HCT116 (cell line): ENCODE data around the gene NHERF1. TPM values are rescaled to one million over a fixed set of nuclear protein-coding genes. Genes with fewer than 3 reads are reported as not detected.

Source experiments
- ATAC-seq: fragments of 200-7000 bp; cut with Tn5 transposase; 2 replicates; pipeline ENCODE4 v1.9.1; 2020; ENCODE audit warnings: mild to moderate bottlenecking, moderate library complexity
- BruUV-seq: library from RNA; stranded (reverse); fragments of 400-500 nt; replicated peaks from 2 replicates; lab custom pipeline; 2021; lab: Mats Ljungman, UMichigan
- CTCF ChIA-PET: fragments of 300-600 bp; sonication (Branson Sonifier 250); formaldehyde crosslinking; loops from one replicate; lab custom pipeline; 2021; ENCODE audit warnings: antibody characterized with exemption; lab: Charles Lee
- POLR2A ChIA-PET: fragments of 300-600, 350-600 bp; sonication (Branson Sonifier 250); formaldehyde crosslinking; loops from one replicate; lab custom pipeline; 2021; ENCODE audit warnings: antibody characterized with exemption; lab: Charles Lee
- RAD21 ChIA-PET, 2 experiments: fragments of 300-600 bp; sonication (Branson Sonifier 250); formaldehyde crosslinking; loops; one replicate each; lab custom pipeline; 2023; ENCODE audit warnings: low total read pairs in 2 of 2; ENCODE audit not compliant: uncharacterized antibody in 2 of 2, unreplicated experiment in 2 of 2, low non-redundant PET in 1 of 2; lab: Charles Lee
- DNase-seq: peaks from one replicate; pipeline ENCODE4 v3.0.0-alpha.2; 2010; ENCODE audit warnings: low read depth, low spot score
- H2AFZ ChIP-seq: fragments of 200-600 bp; shearing (Covaris generic), sonication (generic); 2 replicates; pipeline ENCODE4 v1.6.1; 2017; ENCODE audit warnings: low read depth, mixed run types, mixed read lengths, antibody characterized with exemption, low read length; ENCODE audit not compliant: poor library complexity, severe bottlenecking
- H3K27ac ChIP-seq: 2 replicates; pipeline ENCODE4 v1.5.1; 2012; ENCODE audit warnings: low read depth, low read length
- H3K27me3 ChIP-seq: fragments of 200-600 bp; sonication (generic); 2 replicates; pipeline ENCODE4 v1.6.1; 2016; ENCODE audit warnings: mixed run types, low read length, mixed read lengths; ENCODE audit not compliant: insufficient read depth
- H3K36me3 ChIP-seq, 2 experiments: fragments of 200-500 bp in 1 of 2; fragments of 200-600 bp in 1 of 2; sonication (Bioruptor generic) in 1 of 2; sonication (generic) in 1 of 2; 2 replicates each; pipeline versions ENCODE4 v1.5.1 to v1.6.1; 2014 to 2016; ENCODE audit warnings: low read length in 2 of 2, inconsistent platforms in 1 of 2, mixed read lengths in 1 of 2, mixed run types in 1 of 2; ENCODE audit not compliant: insufficient read depth in 2 of 2, control insufficient read depth in 1 of 2
- H3K4me1 ChIP-seq, 2 experiments: fragments of 200-600 bp in 1 of 2; sonication (generic) in 1 of 2; 2 replicates each; pipeline versions ENCODE4 v1.5.1 to v1.6.1; 2012 to 2017; ENCODE audit warnings: low read length in 2 of 2, inconsistent platforms in 1 of 2, mild to moderate bottlenecking in 1 of 2, mixed read lengths in 1 of 2, mixed run types in 1 of 2, moderate library complexity in 1 of 2; ENCODE audit not compliant: insufficient read depth in 2 of 2, control insufficient read depth in 1 of 2
- H3K4me2 ChIP-seq: fragments of 200-600 bp; sonication (generic); 2 replicates; pipeline ENCODE4 v1.6.1; 2017; ENCODE audit warnings: mixed run types, low read length, mixed read lengths
- H3K4me3 ChIP-seq, 2 experiments: fragments of 200-600 bp in 1 of 2; sonication (generic) in 1 of 2; replicated peaks in 1 of 2; 2 replicates each; pipeline ENCODE4 v1.5.1; 2011 to 2016; ENCODE audit warnings: low read length in 2 of 2, control low read depth in 1 of 2, low read depth in 1 of 2, mild to moderate bottlenecking in 1 of 2, mixed read lengths in 1 of 2, mixed run types in 1 of 2
- H3K79me2 ChIP-seq: fragments of 200-600 bp; sonication (generic); 2 replicates; pipeline ENCODE4 v1.6.1; 2017; ENCODE audit warnings: mild to moderate bottlenecking, mixed run types, low read length, moderate library complexity, mixed read lengths; ENCODE audit not compliant: insufficient read depth
- H3K9ac ChIP-seq: fragments of 200-600 bp; sonication (generic); 2 replicates; pipeline ENCODE4 v1.6.1; 2016; ENCODE audit warnings: low read length, mixed read lengths
- H3K9me2 ChIP-seq: fragments of 200-600 bp; sonication (generic), shearing (Covaris generic); 2 replicates; pipeline ENCODE4 v1.6.1; 2017; ENCODE audit warnings: mixed run types, mild to moderate bottlenecking, moderate library complexity; ENCODE audit not compliant: insufficient read depth
- H3K9me3 ChIP-seq, 2 experiments: fragments of 200-500 bp in 1 of 2; fragments of 200-600 bp in 1 of 2; sonication (Bioruptor generic) in 1 of 2; sonication (generic) in 1 of 2; 2 replicates each; pipeline ENCODE4 v1.6.1; 2014 to 2017; ENCODE audit warnings: low read length in 2 of 2, mixed read lengths in 2 of 2, inconsistent platforms in 1 of 2, low read depth in 1 of 2, mild to moderate bottlenecking in 1 of 2, mixed run types in 1 of 2, moderate library complexity in 1 of 2; ENCODE audit not compliant: control insufficient read depth in 1 of 2, insufficient read depth in 1 of 2
- H4K20me1 ChIP-seq: fragments of 200-600 bp; sonication (generic), shearing (Covaris generic); 2 replicates; pipeline ENCODE4 v1.6.1; 2017; ENCODE audit warnings: mixed run types, mild to moderate bottlenecking, moderate library complexity; ENCODE audit not compliant: insufficient read depth
- CBX3 ChIP-seq: IDR thresholded peaks from 2 replicates; pipeline ENCODE4 v1.6.1; 2012; ENCODE audit warnings: low read depth
- CEBPB ChIP-seq: IDR thresholded peaks from 2 replicates; pipeline ENCODE4 v1.6.1; 2012; ENCODE audit warnings: low read depth
- EGR1 ChIP-seq: IDR thresholded peaks from 2 replicates; pipeline ENCODE4 v1.6.1; 2012; ENCODE audit warnings: low read depth
- ELF1 ChIP-seq: IDR thresholded peaks from 2 replicates; pipeline ENCODE4 v1.6.1; 2012; ENCODE audit warnings: low read depth, borderline replicate concordance
- EZH2 ChIP-seq: fragments of 200-600 bp; sonication (generic); IDR thresholded peaks from 2 replicates; pipeline ENCODE4 v1.6.1; 2017; ENCODE audit warnings: antibody characterized with exemption, mixed run types
- EZH2phosphoT487 ChIP-seq: fragments of 200-600 bp; IDR thresholded peaks from 2 replicates; pipeline ENCODE4 v1.6.1; 2018; ENCODE audit warnings: antibody characterized with exemption, borderline replicate concordance
- FOSL1 ChIP-seq: IDR thresholded peaks from 2 replicates; pipeline ENCODE4 v1.6.1; 2012; ENCODE audit warnings: low read depth
- JUND ChIP-seq: IDR thresholded peaks from 2 replicates; pipeline ENCODE4 v1.6.1; 2012
- POLR2A ChIP-seq: IDR thresholded peaks from 2 replicates; pipeline ENCODE4 v1.7.0; 2011; ENCODE audit warnings: borderline replicate concordance; ENCODE audit not compliant: insufficient read depth, insufficient read length; ENCODE audit errors: extremely low read depth
- POLR2AphosphoS5 ChIP-seq: IDR thresholded peaks from 2 replicates; pipeline ENCODE4 v1.6.1; 2011; ENCODE audit warnings: mild to moderate bottlenecking, low read depth, low read length, moderate library complexity
- RAD21 ChIP-seq: IDR thresholded peaks from 2 replicates; pipeline ENCODE4 v1.6.1; 2012; ENCODE audit warnings: low read depth, mild to moderate bottlenecking
- SIN3A ChIP-seq: IDR thresholded peaks from 2 replicates; pipeline ENCODE4 v1.6.1; 2012; ENCODE audit warnings: low read depth
- SRF ChIP-seq: IDR thresholded peaks from 2 replicates; pipeline ENCODE4 v1.6.1; 2012; ENCODE audit warnings: low read depth
- ZFX ChIP-seq: fragments of 450-650 bp; IDR thresholded peaks from 2 replicates; pipeline ENCODE4 v1.6.1; 2017
- ZNF274 ChIP-seq: fragments of 200-500 bp; sonication (Bioruptor generic); IDR thresholded peaks from 2 replicates; pipeline ENCODE4 v1.6.1; 2014; ENCODE audit warnings: mild to moderate bottlenecking, low read depth, low read length, inconsistent platforms
- intact Hi-C: fragments of 100-400 bp; cut with micrococcal nuclease; formaldehyde crosslinking; loops from 2 replicates; pipeline ENCODE4 v1.10.0; 2022
- total RNA-seq: library from RNA; stranded (reverse); gene quantifications from one replicate; pipeline ENCODE4 v1.2.1, GENCODE V29; 2021; ENCODE audit not compliant: unreplicated experiment
- TF ChIP-seq, protein P1 (sequence below): IDR thresholded peaks from 2 replicates; pipeline ENCODE4 v1.6.1; 2012
- TF ChIP-seq, protein P2 (sequence below): IDR thresholded peaks from 2 replicates; pipeline ENCODE4 v1.6.1; 2012; ENCODE audit warnings: low read depth
- TF ChIP-seq, protein P3 (sequence below): IDR thresholded peaks from 2 replicates; pipeline ENCODE4 v1.6.1; 2011; ENCODE audit warnings: mild to moderate bottlenecking, low read length, moderate library complexity; ENCODE audit not compliant: insufficient replicate concordance; ENCODE audit errors: extremely low read depth
- TF ChIP-seq, protein P4 (sequence below), 3 experiments: fragments of 200-600 bp in 1 of 3; sonication (generic) in 1 of 3; IDR thresholded peaks in 2 of 3; conservative IDR thresholded peaks in 1 of 3; 2 replicates each; pipeline ENCODE4 v1.5.1; 2012 to 2017; ENCODE audit warnings: low read depth in 2 of 3, low read length in 2 of 3, antibody characterized with exemption in 1 of 3, borderline replicate concordance in 1 of 3, control low read depth in 1 of 3, mild to moderate bottlenecking in 1 of 3, mixed read lengths in 1 of 3, mixed run types in 1 of 3, moderate library complexity in 1 of 3; ENCODE audit not compliant: insufficient read depth in 1 of 3
- TF ChIP-seq, protein P5 (sequence below): IDR thresholded peaks from 2 replicates; pipeline ENCODE4 v1.6.1; 2012

The NHERF1 gene
- total RNA-seq, 1 experiment from 2014 or later, result 129 TPM

DNA sequence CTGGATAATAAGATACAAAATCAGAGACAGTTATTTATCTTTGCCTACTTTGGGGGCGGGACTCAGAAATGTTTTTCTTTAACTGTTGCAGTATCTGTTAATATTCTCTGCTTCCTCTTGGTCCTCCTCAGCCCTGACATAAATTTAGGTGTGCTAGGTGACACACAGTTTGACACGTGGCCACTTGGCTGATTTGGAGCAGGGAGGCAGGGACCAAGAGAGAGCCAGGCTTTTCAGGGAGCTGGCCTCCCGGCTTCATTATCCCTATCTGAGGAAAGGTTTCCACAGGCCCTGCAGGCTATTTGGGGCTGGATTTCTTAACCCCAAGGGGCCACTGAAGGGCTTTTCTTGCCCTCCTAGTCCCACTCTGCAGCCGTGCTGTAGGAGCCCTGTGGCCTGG is 47.8 kb downstream of the NHERF1 start:
- ATAC-seq, result no peak
- H3K4me1 ChIP-seq, result peaks cover 0 to 3% of the 10 kb centered on the region in 2 experiments; a peak in 2 of 4 replicates
- no peaks in the 10 kb centered on the region for H4K20me1 ChIP-seq
- H3K9ac ChIP-seq, result no peak overlapping the region
- H3K9me2 ChIP-seq, result no peaks in the 10 kb centered on the region
- DNase-seq, result no peak
- BruUV-seq, result no TSS peak
- no peaks in the 10 kb centered on the region for H3K27me3 ChIP-seq
- TF ChIP-seq ZFX (no peak), EZH2 (no peak), CEBPB (no peak), POLR2AphosphoS5 (no peak), SIN3A (no peak), POLR2A (no peak), SRF (no peak), ELF1 (no peak), CBX3 (no peak), EGR1 (no peak), EZH2phosphoT487 (no peak), ZNF274 (no peak), FOSL1 (no peak), RAD21 (no peak), JUND (no peak)
- TF ChIP-seq, protein P1, sequence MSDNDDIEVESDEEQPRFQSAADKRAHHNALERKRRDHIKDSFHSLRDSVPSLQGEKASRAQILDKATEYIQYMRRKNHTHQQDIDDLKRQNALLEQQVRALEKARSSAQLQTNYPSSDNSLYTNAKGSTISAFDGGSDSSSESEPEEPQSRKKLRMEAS, result no peak
- TF ChIP-seq, protein P2, sequence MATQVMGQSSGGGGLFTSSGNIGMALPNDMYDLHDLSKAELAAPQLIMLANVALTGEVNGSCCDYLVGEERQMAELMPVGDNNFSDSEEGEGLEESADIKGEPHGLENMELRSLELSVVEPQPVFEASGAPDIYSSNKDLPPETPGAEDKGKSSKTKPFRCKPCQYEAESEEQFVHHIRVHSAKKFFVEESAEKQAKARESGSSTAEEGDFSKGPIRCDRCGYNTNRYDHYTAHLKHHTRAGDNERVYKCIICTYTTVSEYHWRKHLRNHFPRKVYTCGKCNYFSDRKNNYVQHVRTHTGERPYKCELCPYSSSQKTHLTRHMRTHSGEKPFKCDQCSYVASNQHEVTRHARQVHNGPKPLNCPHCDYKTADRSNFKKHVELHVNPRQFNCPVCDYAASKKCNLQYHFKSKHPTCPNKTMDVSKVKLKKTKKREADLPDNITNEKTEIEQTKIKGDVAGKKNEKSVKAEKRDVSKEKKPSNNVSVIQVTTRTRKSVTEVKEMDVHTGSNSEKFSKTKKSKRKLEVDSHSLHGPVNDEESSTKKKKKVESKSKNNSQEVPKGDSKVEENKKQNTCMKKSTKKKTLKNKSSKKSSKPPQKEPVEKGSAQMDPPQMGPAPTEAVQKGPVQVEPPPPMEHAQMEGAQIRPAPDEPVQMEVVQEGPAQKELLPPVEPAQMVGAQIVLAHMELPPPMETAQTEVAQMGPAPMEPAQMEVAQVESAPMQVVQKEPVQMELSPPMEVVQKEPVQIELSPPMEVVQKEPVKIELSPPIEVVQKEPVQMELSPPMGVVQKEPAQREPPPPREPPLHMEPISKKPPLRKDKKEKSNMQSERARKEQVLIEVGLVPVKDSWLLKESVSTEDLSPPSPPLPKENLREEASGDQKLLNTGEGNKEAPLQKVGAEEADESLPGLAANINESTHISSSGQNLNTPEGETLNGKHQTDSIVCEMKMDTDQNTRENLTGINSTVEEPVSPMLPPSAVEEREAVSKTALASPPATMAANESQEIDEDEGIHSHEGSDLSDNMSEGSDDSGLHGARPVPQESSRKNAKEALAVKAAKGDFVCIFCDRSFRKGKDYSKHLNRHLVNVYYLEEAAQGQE, result no peak
- TF ChIP-seq, protein P3, sequence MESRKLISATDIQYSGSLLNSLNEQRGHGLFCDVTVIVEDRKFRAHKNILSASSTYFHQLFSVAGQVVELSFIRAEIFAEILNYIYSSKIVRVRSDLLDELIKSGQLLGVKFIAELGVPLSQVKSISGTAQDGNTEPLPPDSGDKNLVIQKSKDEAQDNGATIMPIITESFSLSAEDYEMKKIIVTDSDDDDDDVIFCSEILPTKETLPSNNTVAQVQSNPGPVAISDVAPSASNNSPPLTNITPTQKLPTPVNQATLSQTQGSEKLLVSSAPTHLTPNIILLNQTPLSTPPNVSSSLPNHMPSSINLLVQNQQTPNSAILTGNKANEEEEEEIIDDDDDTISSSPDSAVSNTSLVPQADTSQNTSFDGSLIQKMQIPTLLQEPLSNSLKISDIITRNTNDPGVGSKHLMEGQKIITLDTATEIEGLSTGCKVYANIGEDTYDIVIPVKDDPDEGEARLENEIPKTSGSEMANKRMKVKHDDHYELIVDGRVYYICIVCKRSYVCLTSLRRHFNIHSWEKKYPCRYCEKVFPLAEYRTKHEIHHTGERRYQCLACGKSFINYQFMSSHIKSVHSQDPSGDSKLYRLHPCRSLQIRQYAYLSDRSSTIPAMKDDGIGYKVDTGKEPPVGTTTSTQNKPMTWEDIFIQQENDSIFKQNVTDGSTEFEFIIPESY, result no peak
- TF ChIP-seq, protein P4, sequence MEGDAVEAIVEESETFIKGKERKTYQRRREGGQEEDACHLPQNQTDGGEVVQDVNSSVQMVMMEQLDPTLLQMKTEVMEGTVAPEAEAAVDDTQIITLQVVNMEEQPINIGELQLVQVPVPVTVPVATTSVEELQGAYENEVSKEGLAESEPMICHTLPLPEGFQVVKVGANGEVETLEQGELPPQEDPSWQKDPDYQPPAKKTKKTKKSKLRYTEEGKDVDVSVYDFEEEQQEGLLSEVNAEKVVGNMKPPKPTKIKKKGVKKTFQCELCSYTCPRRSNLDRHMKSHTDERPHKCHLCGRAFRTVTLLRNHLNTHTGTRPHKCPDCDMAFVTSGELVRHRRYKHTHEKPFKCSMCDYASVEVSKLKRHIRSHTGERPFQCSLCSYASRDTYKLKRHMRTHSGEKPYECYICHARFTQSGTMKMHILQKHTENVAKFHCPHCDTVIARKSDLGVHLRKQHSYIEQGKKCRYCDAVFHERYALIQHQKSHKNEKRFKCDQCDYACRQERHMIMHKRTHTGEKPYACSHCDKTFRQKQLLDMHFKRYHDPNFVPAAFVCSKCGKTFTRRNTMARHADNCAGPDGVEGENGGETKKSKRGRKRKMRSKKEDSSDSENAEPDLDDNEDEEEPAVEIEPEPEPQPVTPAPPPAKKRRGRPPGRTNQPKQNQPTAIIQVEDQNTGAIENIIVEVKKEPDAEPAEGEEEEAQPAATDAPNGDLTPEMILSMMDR (IDR thresholded peaks at IDR 0.05 in 2 of 3, conservative IDR thresholded peaks at IDR 0.05 in 1 of 3; ENCODE audit: borderline replicate concordance in 1 of 3, insufficient read depth in 1 of 3, low read depth in 2 of 3, low read length in 2 of 3), result no peak
- TF ChIP-seq, protein P5, sequence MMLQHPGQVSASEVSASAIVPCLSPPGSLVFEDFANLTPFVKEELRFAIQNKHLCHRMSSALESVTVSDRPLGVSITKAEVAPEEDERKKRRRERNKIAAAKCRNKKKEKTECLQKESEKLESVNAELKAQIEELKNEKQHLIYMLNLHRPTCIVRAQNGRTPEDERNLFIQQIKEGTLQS, result no peak
- TF ChIP-seq, all 23 proteins: peak for 0
- Histone ChIP-seq H2AFZ (no peak overlapping the region), H3K4me2 (no peak overlapping the region), H3K9me3 (no peaks in the 10 kb centered on the region), H3K27ac (no peak overlapping the region), H3K36me3 (peaks cover 4 to 8% of the 10 kb centered on the region in 2 experiments; a peak in 2 of 4 replicates), H3K79me2 (no peaks in the 10 kb centered on the region), H3K4me3 (no peak overlapping the region)
- POLR2A ChIA-PET, result no interaction called here
- RAD21 ChIA-PET, result no interaction called here
- CTCF ChIA-PET, result no interaction called here
- intact Hi-C loops, result no loop called here
